Stimulated activated naive CD8-positive, alpha-beta T cell treated with anti-CD3 and anti-CD28 coated beads, Interleukin-15, Interleukin-2, amounts not matched to agents 100 ng/mL and 50 ng/mL, for 24 hours (primary cell): Measurements from ENCODE around the gene MAP7.

Experiments used
- H3K27ac Mint-ChIP-seq: one replicate; pipeline ENCODE4 v1.8.0; 2021; ENCODE audit warnings: mild to moderate bottlenecking, mixed read lengths
- H3K27me3 Mint-ChIP-seq: one replicate; pipeline ENCODE4 v1.8.0; 2021; ENCODE audit warnings: mixed read lengths
- H3K36me3 Mint-ChIP-seq: one replicate; pipeline ENCODE4 v1.8.0; 2021; ENCODE audit warnings: low read depth, mixed read lengths
- H3K4me1 Mint-ChIP-seq: one replicate; pipeline ENCODE4 v1.8.0; 2021; ENCODE audit warnings: low read depth, mixed read lengths
- H3K4me3 Mint-ChIP-seq: one replicate; pipeline ENCODE4 v1.8.0; 2021; ENCODE audit warnings: mild to moderate bottlenecking, mixed read lengths
- H3K9me3 Mint-ChIP-seq: one replicate; pipeline ENCODE4 v1.8.0; 2021; ENCODE audit warnings: mixed read lengths

Gene MAP7

DNA sequence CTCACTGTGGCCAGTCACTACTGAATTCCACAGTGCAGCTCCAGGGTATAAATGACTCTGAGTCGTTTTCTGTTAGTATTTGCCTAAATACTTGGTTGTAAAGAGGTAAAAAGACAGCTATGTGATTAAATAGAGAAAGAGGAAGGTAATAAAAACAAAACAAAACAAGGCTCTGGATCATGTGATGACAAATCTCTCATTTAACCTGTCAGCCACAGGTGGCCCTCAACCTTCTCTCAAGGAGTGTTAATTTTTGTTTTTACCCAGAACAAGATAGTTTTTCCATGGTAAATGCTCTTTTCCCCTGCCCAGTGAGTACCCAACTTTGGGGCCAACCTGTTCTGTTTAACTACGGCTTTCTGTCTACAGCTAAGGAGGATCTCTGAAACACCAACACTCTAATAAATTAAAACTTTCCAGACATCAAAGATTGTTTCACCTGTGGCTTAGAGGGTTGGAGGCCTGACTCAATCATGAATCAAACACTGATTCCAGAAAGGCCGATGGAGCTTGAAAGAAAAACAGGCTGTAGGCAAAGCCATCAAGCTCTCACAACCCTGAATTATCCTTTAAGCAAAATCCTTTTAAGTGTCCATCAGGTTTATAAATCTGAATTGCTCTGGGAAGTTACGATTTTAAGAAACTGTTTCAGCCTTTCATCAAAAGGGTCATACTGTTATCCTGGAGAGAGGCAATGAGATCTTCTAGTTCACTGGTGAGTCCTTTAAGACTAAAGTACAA is 179.1 kb downstream of the MAP7 start:
- Mint-ChIP-seq H3K27ac (no peak overlapping the region), H3K4me1 (peaks cover 2% of the 10 kb centered on the region), H3K36me3 (no peaks in the 10 kb centered on the region), H3K27me3 (peaks cover 25% of the 10 kb centered on the region), H3K4me3 (no peak overlapping the region), H3K9me3 (no peaks in the 10 kb centered on the region)

DNA sequence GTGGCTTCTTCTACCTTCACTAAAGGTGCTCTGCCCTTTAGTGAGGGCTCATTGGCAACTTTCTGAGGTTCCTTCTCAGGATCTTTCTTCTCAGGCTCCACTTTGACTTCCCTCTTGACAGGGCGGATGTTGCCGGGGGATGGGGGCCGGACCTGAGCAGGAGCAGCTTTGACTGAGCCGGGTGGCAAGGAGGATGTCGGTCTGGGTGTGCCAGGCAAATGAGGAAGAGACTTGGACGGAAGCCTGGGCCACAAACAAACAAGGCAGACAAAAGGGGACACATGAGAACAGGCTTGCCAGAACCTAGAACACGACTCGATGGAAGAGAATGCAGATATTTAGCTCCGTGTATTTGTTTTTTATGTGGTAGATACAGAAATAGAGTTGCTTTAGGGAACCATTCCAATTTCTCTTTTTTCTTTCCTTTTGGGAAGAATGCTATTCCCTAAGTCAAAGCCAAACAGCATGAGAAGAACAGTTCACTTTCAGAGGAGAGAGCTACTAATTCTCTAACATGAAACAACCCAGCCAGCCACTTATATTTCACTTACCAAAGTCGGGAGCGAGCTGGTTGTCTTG is 184.4 kb downstream of the MAP7 start:
- Mint-ChIP-seq H3K4me1 (peaks cover 9% of the 10 kb centered on the region), H3K4me3 (peak overlapping the region; percentile 15), H3K9me3 (no peaks in the 10 kb centered on the region), H3K36me3 (no peaks in the 10 kb centered on the region), H3K27me3 (peaks cover 5% of the 10 kb centered on the region), H3K27ac (no peak overlapping the region)

DNA sequence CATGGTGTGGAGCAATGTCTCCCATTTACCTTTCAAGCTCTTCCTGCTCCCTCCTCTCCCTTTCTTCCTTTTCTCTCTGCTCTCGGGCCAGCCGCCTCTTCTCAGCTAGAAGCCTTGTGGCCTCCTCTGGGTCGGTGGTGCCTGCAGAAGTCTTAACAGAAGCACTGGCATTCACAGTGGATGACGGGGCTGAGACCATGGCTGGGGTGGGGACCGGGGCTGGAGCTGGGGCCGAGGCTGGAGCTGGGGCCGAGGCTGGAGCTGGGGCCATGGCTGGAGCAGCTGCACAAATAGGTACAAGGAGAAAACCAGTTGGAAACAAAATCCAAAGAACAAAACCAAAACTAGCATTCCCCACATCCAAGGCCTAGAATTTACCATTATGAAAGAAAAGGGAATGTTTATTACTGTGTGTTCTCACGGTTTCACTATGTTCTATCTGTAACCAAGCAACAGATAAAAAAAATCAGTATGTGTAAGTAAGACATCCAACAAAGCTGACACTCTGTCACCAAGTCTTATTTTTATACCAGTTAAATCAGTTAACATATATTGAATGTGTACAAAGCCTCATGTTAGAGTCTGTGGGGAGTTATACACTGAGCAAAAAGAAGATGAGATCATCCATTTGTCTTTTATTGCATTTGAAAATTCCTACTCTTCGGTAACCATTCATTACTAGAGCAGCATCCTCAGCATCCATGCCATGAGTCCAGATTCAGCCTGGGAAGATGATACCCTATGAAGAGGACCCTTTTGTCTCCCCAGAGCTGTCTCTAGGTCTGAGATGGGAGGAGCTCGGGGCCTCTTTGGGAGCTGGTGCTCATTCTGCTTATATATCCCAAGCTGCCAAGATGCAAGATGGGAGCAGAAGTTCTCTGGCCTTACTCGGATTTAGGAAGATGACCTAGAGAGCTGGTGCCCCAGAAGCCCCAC is 187.5 kb downstream of the MAP7 start:
- H3K9me3 Mint-ChIP-seq: no peaks in the 10 kb centered on the region
- H3K36me3 Mint-ChIP-seq: no peaks in the 10 kb centered on the region
- H3K4me1 Mint-ChIP-seq: peaks cover 9% of the 10 kb centered on the region
- no peak overlapping the region for H3K27ac Mint-ChIP-seq
- H3K27me3 Mint-ChIP-seq: peaks cover 5% of the 10 kb centered on the region
- no peak overlapping the region for H3K4me3 Mint-ChIP-seq

DNA sequence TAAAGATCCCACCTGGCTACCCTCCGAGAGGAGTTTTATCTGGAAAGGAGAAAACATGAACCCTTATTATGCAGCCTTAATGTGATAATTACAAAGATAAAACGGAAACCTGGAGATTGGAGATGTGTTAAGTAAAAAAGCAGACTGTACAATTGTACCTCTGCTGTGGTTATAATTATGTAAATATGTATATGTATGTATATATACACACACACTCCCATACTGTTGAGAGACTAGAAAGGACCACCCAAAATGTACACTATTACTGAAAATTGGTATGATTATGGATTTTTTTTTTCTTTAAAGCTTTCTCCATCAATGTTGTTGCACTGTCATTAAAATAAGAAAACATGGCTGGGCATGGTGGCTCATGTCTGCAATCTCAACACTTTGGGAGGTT is 188.4 kb downstream of the MAP7 start:
- no peaks in the 10 kb centered on the region for H3K36me3 Mint-ChIP-seq
- H3K4me1 Mint-ChIP-seq: peaks cover 9% of the 10 kb centered on the region
- H3K27me3 Mint-ChIP-seq: no peaks in the 10 kb centered on the region
- no peak overlapping the region for H3K4me3 Mint-ChIP-seq
- no peaks in the 10 kb centered on the region for H3K9me3 Mint-ChIP-seq
- H3K27ac Mint-ChIP-seq: no peak overlapping the region

DNA sequence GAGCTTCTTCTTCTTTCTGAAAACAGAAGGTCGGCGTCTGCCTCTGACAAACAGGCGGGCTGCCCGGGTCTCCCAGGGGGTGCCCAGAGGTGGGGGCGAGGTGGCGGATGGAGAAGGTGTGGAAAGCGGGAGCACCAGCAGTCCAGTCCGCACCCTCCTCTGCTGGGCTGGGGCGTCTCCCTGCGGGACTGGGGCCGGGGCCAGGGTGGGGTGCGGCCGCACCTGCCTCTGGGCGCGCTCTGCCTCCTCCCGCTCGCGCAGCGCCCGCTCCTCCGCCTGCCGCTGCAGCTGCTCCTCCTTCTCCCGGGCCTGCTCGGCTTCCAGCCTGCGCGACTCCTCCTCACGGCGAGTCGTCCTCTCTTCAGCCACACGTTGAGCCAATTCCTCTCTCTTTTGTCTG is 189.4 kb downstream of the MAP7 start:
- no peaks in the 10 kb centered on the region for H3K27me3 Mint-ChIP-seq
- no peaks in the 10 kb centered on the region for H3K36me3 Mint-ChIP-seq
- peaks cover 3% of the 10 kb centered on the region for H3K4me1 Mint-ChIP-seq
- no peaks in the 10 kb centered on the region for H3K9me3 Mint-ChIP-seq
- H3K4me3 Mint-ChIP-seq: no peak overlapping the region
- no peak overlapping the region for H3K27ac Mint-ChIP-seq

DNA sequence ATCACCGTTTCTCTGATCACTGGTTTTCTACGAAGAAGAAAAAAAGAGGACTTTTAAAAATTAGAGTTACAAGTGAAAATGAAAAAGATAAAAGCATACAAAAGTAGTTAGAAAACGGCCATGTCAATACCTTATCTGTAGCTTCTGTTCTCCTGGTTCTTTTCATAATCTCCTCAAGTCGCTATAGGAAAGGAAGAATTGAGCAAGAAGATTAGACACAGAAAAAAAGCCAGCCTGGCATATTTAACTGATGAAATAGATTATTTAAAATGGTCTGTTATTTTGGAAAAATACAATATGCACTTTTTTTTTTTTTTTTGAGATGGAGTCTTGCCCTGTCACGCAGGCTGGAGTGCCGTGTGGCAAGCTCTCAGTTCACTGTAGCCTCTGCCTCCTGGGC is 190.4 kb downstream of the MAP7 start:
- H3K27ac Mint-ChIP-seq: no peak overlapping the region
- no peaks in the 10 kb centered on the region for H3K9me3 Mint-ChIP-seq
- H3K36me3 Mint-ChIP-seq: no peaks in the 10 kb centered on the region
- no peaks in the 10 kb centered on the region for H3K27me3 Mint-ChIP-seq
- no peaks in the 10 kb centered on the region for H3K4me1 Mint-ChIP-seq
- no peak overlapping the region for H3K4me3 Mint-ChIP-seq

DNA sequence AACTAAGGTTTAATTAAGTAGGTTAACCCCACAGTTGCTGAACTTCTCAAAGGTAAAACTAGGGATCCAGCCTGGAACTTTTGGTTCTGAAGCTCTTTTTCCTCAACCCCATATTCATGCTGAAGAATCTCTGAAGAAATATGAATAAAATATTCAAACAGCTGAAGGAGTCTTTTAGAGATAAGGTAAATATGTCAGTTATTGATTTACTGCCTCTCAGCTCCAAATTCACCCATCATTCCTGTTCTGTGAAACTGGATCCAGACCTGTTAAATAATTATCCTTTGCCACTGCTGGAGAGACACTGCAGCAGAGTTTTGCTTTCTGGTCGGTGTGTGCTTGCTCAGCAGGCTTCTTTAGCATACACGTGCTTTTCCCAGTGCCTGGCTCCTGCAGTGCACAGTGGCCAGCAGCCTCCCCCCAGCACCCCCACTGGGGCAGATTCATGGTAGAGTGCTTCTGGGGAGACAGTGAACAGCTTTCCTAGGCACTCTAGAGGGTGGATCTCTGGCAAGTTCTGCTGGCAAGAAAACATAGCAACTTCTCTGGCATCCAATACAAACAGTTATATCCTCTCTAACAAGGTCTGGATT is 198.6 kb downstream of the MAP7 start:
- Mint-ChIP-seq H3K27ac (no peak overlapping the region), H3K4me3 (no peak overlapping the region), H3K36me3 (no peaks in the 10 kb centered on the region), H3K27me3 (peaks cover 5% of the 10 kb centered on the region), H3K9me3 (no peaks in the 10 kb centered on the region), H3K4me1 (no peaks in the 10 kb centered on the region)

DNA sequence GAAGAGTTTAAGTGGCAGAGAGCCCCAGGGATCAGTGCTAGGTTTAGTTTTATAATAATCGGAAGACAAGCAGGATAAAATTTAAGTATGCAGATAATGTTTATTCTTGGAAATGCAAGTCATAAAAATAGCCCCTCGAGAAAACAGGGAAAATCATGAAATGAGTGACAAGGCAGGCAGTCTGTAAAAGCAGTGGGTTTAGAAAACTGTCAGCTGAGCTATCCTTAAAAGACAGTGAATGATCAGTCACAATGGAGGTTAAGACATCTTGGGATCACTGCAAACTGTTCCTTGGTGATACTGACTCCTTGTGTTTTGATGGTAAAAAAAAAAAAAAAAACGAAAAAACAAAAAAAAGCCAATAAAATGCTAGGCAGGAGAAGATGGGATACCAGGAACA is 199.3 kb downstream of the MAP7 start:
- no peaks in the 10 kb centered on the region for H3K4me1 Mint-ChIP-seq
- H3K9me3 Mint-ChIP-seq: no peaks in the 10 kb centered on the region
- H3K27me3 Mint-ChIP-seq: peaks cover 5% of the 10 kb centered on the region
- H3K4me3 Mint-ChIP-seq: no peak overlapping the region
- H3K36me3 Mint-ChIP-seq: no peaks in the 10 kb centered on the region
- H3K27ac Mint-ChIP-seq: no peak overlapping the region

DNA sequence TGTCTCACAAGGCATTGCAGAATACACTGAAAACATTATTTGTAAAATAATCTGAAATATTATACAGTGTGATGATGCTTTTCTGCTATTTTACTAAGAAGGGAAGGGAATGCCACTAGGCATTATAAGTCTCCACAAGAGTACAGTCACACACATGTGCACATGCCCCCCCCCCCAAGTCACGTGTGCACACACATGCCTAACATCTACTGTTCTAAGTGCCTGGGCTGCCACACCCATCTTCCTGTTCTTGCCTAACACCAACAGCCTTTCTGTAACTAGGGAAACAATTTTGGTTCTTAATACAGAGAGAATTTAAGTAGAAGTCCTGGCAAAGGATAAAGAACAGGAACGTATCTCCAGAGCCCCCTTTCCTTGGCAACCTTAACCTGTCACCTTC is 202.4 kb downstream of the MAP7 start:
- H3K27ac Mint-ChIP-seq: no peak overlapping the region
- peaks cover 4% of the 10 kb centered on the region for H3K27me3 Mint-ChIP-seq
- H3K4me1 Mint-ChIP-seq: no peaks in the 10 kb centered on the region
- H3K36me3 Mint-ChIP-seq: no peaks in the 10 kb centered on the region
- H3K4me3 Mint-ChIP-seq: no peak overlapping the region
- H3K9me3 Mint-ChIP-seq: no peaks in the 10 kb centered on the region

DNA sequence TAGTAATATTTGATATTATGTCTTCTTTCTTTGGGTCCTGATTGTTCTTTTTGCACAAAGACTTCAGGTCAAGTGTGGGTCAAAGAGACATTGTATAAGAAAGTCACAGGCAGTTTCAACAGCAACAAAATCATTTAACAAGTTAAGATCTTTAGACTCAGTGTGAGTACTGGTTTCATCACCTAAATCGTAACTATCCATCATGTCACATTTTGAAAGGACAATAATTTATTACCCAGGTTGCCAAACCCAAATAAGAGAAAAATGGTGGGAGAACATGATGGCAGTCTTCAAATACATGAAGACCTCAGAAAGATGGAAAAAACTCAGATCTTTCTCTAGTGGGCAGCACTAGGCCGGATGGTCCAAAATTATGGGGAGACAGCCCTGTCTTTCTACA is 205.1 kb downstream of the MAP7 start:
- no peaks in the 10 kb centered on the region for H3K27me3 Mint-ChIP-seq
- H3K36me3 Mint-ChIP-seq: no peaks in the 10 kb centered on the region
- H3K27ac Mint-ChIP-seq: no peak overlapping the region
- H3K9me3 Mint-ChIP-seq: no peaks in the 10 kb centered on the region
- H3K4me3 Mint-ChIP-seq: no peak overlapping the region
- no peaks in the 10 kb centered on the region for H3K4me1 Mint-ChIP-seq

DNA sequence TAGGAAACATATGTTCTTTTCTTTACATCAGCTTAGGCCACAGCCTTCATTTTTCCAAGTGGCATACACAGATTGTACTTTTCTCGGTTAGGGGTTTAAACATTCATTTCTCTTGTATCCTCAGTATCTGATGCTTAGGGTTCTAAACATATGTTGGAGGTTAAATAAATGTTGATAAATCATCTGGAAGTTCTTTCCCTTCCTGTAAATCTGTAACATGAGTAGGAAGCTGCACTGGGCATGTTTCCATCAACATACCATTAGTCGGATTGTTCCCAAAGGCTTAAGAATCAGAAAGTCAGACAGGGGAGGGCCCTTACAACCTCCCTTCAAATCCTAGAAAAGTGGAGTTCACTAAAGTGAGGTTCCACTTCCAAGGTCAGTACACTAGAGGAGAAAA is 205.8 kb downstream of the MAP7 start:
- no peak overlapping the region for H3K4me3 Mint-ChIP-seq
- no peaks in the 10 kb centered on the region for H3K4me1 Mint-ChIP-seq
- no peaks in the 10 kb centered on the region for H3K9me3 Mint-ChIP-seq
- H3K36me3 Mint-ChIP-seq: no peaks in the 10 kb centered on the region
- H3K27ac Mint-ChIP-seq: no peak overlapping the region
- H3K27me3 Mint-ChIP-seq: no peaks in the 10 kb centered on the region

DNA sequence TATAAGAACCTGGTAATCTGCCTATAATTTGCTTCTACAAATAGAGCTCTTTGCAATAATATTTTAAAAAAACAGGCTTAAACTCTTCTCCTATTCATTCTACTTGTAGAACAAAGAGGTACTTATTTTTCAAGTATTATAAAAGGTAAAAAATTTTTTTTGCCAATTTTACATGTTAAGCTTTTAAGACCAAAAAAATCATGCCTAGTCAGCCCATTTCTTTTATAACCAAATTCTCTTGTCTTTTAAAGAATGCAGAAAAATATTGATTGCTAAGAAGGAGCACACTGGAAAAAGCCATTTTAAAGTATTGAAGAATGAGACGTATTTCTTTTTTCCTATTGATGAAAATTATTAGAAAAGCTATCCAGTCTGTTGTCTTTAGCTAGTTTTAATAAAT is 206.5 kb downstream of the MAP7 start:
- H3K4me1 Mint-ChIP-seq: no peaks in the 10 kb centered on the region
- no peaks in the 10 kb centered on the region for H3K27me3 Mint-ChIP-seq
- no peak overlapping the region for H3K27ac Mint-ChIP-seq
- H3K4me3 Mint-ChIP-seq: no peak overlapping the region
- no peaks in the 10 kb centered on the region for H3K9me3 Mint-ChIP-seq
- no peaks in the 10 kb centered on the region for H3K36me3 Mint-ChIP-seq

DNA sequence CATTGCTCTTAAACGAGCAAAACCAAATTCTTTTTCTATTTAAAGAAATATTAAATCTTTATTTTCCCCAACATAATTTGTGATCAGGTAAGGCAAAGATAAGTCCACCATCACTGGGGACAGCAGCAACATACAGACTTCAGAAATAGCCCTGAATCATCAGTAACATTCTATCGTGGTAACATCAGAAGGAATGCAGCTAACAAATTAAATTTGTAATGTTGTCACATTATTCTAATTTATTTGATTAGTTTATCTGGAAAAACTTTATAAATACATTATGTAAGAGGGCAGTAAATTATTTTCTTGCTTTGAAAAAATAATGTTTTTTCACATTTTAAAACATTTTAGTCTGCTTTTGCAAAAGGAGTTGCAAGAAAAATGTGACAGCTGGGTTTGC is 206.9 kb downstream of the MAP7 start:
- Mint-ChIP-seq H3K4me3 (no peak overlapping the region), H3K9me3 (no peaks in the 10 kb centered on the region), H3K27me3 (no peaks in the 10 kb centered on the region), H3K27ac (no peak overlapping the region), H3K4me1 (no peaks in the 10 kb centered on the region), H3K36me3 (no peaks in the 10 kb centered on the region)

DNA sequence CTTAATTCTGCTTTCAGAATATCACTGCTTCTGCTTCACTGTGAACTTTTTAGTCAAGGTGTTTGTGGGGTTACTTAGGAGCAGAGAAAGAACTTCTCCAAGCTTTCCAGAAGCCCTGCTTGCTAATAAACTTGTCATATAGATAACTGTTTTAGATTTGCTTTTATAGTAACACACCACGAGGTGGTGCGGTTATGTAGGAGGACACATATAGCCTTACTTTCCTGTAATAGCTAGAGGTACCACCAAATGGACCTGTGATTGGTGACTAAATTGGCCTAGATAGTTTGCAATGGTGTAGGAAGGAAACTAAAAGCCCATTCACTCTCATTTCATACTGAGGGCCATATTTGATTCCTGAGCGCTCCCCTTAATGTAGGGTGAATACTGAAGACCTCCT is 208.3 kb downstream of the MAP7 start:
- Mint-ChIP-seq H3K4me1 (no peaks in the 10 kb centered on the region), H3K27me3 (no peaks in the 10 kb centered on the region), H3K36me3 (no peaks in the 10 kb centered on the region), H3K9me3 (no peaks in the 10 kb centered on the region), H3K27ac (peak overlapping the region; percentile 38), H3K4me3 (no peak overlapping the region)

DNA sequence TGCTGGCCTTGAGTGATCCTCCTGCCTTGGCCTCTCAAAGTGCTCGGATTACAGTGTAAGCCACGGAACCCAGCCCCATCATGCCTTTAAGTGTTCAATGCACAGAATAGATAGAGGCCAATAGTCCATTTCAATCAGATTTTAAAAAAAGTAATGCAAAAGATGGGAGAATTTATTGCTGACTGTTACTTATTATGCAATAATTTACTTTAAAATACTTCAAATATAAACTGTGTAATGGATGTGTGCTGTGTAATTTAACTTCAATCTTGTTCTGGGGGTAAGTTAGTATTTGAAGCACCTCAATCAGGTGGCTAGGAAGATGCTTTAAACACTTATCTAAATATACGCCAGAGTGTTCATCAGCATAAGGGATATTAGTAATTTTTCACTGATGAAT is 208.9 kb downstream of the MAP7 start:
- Mint-ChIP-seq H3K36me3 (no peaks in the 10 kb centered on the region), H3K27ac (no peak overlapping the region), H3K4me3 (no peak overlapping the region), H3K4me1 (no peaks in the 10 kb centered on the region), H3K27me3 (no peaks in the 10 kb centered on the region), H3K9me3 (no peaks in the 10 kb centered on the region)
